NCI-H2081 (cell line): ENCODE measurements around the gene RRM2.
"Not testable (repeated sequence)": the region's sequence is repeated elsewhere in the genome, so short reads cannot be mapped to it uniquely, and the experiment has no call there.

Experiments
- DNase-seq, 2 experiments: peaks; one replicate each; lab custom pipeline; 2025; lab: John Stamatoyannopoulos, UW

Gene RRM2

GRCh38 chr2:10091182-10091888 lies 31.2 kb upstream of the RRM2 start:
- no peak for DNase-seq

- DNase-seq: not testable (repeated sequence)
These were observed 30.7 kb upstream of the RRM2 start for GRCh38 chr2:10091889-10092244.

GRCh38 chr2:10094271-10094814 lies 28.2 kb upstream of the RRM2 start:
- no peak for DNase-seq

- no peak for DNase-seq
These were observed 27.4 kb upstream of the RRM2 start for GRCh38 chr2:10095175-10095574.

GRCh38 chr2:10096641-10097040 lies 25.9 kb upstream of the RRM2 start:
- DNase-seq: no peak

- DNase-seq: peak; percentile 39 to 62
These were observed 25.0 kb upstream of the RRM2 start for GRCh38 chr2:10097352-10098148.

GRCh38 chr2:10101491-10101890 lies 21.0 kb upstream of the RRM2 start:
- no peak for DNase-seq

- no peak for DNase-seq
These were observed 19.4 kb upstream of the RRM2 start for GRCh38 chr2:10103179-10103578.

GRCh38 chr2:10104906-10105305 lies 17.6 kb upstream of the RRM2 start:
- not testable (repeated sequence) for DNase-seq

- DNase-seq: no peak
These were observed 13.2 kb upstream of the RRM2 start for GRCh38 chr2:10109311-10109710.

GRCh38 chr2:10119027-10119325 lies 3.6 kb upstream of the RRM2 start:
- DNase-seq: no peak

- no peak for DNase-seq
These were observed 2.9 kb upstream of the RRM2 start for GRCh38 chr2:10119601-10120157.

GRCh38 chr2:10120158-10120876 lies 2.2 kb upstream of the RRM2 start:
- DNase-seq: peak; percentile 98

GRCh38 chr2:10120877-10121574 lies 1.5 kb upstream of the RRM2 start:
- peak in 1 of 2 experiments; percentile 46 for DNase-seq

GRCh38 chr2:10123281-10123680 lies 742 bp downstream of the RRM2 start:
- no peak for DNase-seq

- DNase-seq: peak; percentile 81 to 83
These were observed 2.1 kb downstream of the RRM2 start for GRCh38 chr2:10124538-10125045.

- DNase-seq: no peak
These were observed 3.5 kb downstream of the RRM2 start for GRCh38 chr2:10125842-10126631.

- DNase-seq: no peak
These were observed 4.1 kb downstream of the RRM2 start for GRCh38 chr2:10126632-10127026.

- no peak for DNase-seq
These were observed 5.9 kb downstream of the RRM2 start for GRCh38 chr2:10128420-10128819.

- peak in 1 of 2 experiments; percentile 50 for DNase-seq
These were observed 7.0 kb downstream of the RRM2 start for GRCh38 chr2:10129490-10129889.
